HG03064 (cell line): ENCODE measurements around the gene PSD2.

Source experiments
- ATAC-seq: cut with Tn5 transposase; IDR thresholded peaks from one replicate; pipeline ENCODE4 v1.9.1; 2021; ENCODE audit warnings: low read depth; ENCODE audit not compliant: unreplicated experiment

PSD2 gene

GRCh38 chr5:139850423-139851016, 54.9 kb downstream of the PSD2 start:
- no peak for ATAC-seq

GRCh38 chr5:139851558-139851957, 56.0 kb downstream of the PSD2 start:
- ATAC-seq, result no peak

- ATAC-seq, result no peak
Measured at GRCh38 chr5:139852696-139853095, 57.1 kb downstream of the PSD2 start.

- no peak for ATAC-seq
Measured at GRCh38 chr5:139854029-139854605, 58.5 kb downstream of the PSD2 start.

GRCh38 chr5:139854953-139855352, 59.3 kb downstream of the PSD2 start:
- ATAC-seq, result no peak

- no peak for ATAC-seq
Measured at GRCh38 chr5:139855451-139855850, 59.8 kb downstream of the PSD2 start.

- no peak for ATAC-seq
Measured at GRCh38 chr5:139855946-139856540, 60.4 kb downstream of the PSD2 start.

GRCh38 chr5:139856714-139857113, 61.1 kb downstream of the PSD2 start:
- no peak for ATAC-seq

GRCh38 chr5:139859013-139859412, 63.4 kb downstream of the PSD2 start:
- ATAC-seq, result no peak

- ATAC-seq, result no peak
Measured at GRCh38 chr5:139861021-139861888, 65.6 kb downstream of the PSD2 start.

GRCh38 chr5:139861889-139862207, 66.2 kb downstream of the PSD2 start:
- ATAC-seq, result no peak

- no peak for ATAC-seq
Measured at GRCh38 chr5:139862313-139862712, 66.7 kb downstream of the PSD2 start.

- no peak for ATAC-seq
Measured at GRCh38 chr5:139862803-139863202, 67.2 kb downstream of the PSD2 start.

GRCh38 chr5:139863361-139863760, 67.8 kb downstream of the PSD2 start:
- no peak for ATAC-seq

GRCh38 chr5:139863855-139864558, 68.4 kb downstream of the PSD2 start:
- no peak for ATAC-seq

- ATAC-seq, result no peak
Measured at GRCh38 chr5:139864716-139865483, 69.3 kb downstream of the PSD2 start.

GRCh38 chr5:139867109-139867508, 71.5 kb downstream of the PSD2 start:
- ATAC-seq, result no peak

- no peak for ATAC-seq
Measured at GRCh38 chr5:139867581-139867980, 72.0 kb downstream of the PSD2 start.

- no peak for ATAC-seq
Measured at GRCh38 chr5:139869042-139869790, 73.6 kb downstream of the PSD2 start.
